DOHH2 (cell line): Measurements from ENCODE around the gene C4orf50.

Source experiments
- H3F3A ChIP-seq: fragments of 200-600 bp; sonication (generic), shearing (Covaris generic); 2 replicates; pipeline ENCODE4 v1.6.0; 2016; ENCODE audit warnings: antibody characterized with exemption, mild to moderate bottlenecking; ENCODE audit not compliant: control insufficient read depth, insufficient read depth
- H3K27ac ChIP-seq: fragments of 200-600 bp; sonication (generic); 2 replicates; pipeline ENCODE4 v1.5.1; 2014; ENCODE audit warnings: low read depth, mild to moderate bottlenecking, low read length, moderate library complexity
- H3K27me3 ChIP-seq: fragments of 200-600 bp; sonication (generic); 2 replicates; pipeline ENCODE4 v1.6.1; 2014; ENCODE audit warnings: mild to moderate bottlenecking, low read length, mixed read lengths; ENCODE audit not compliant: control insufficient read depth
- H3K36me3 ChIP-seq: fragments of 200-600 bp; sonication (generic); 2 replicates; pipeline ENCODE4 v1.6.1; 2014; ENCODE audit warnings: mild to moderate bottlenecking, low read length, moderate library complexity, mixed read lengths; ENCODE audit not compliant: control insufficient read depth
- H3K4me1 ChIP-seq: fragments of 200-600 bp; sonication (generic); 2 replicates; pipeline ENCODE4 v1.6.1; 2014; ENCODE audit warnings: mild to moderate bottlenecking, low read length, mixed read lengths; ENCODE audit not compliant: control insufficient read depth
- H3K4me2 ChIP-seq: fragments of 200-600 bp; sonication (generic); 2 replicates; pipeline ENCODE4 v1.6.0; 2014; ENCODE audit warnings: mild to moderate bottlenecking, low read length, moderate library complexity
- H3K4me3 ChIP-seq: fragments of 200-600 bp; sonication (generic); 2 replicates; pipeline ENCODE4 v1.5.1; 2014; ENCODE audit warnings: mild to moderate bottlenecking, low read length, mixed read lengths
- H3K79me2 ChIP-seq: fragments of 200-600 bp; sonication (generic); 2 replicates; pipeline ENCODE4 v1.6.1; 2014; ENCODE audit warnings: mild to moderate bottlenecking, low read length, mixed read lengths; ENCODE audit not compliant: control insufficient read depth
- H3K9me2 ChIP-seq: fragments of 200-600 bp; sonication (generic); replicated peaks from 2 replicates; pipeline ENCODE4 v1.6.1; 2014; ENCODE audit warnings: mild to moderate bottlenecking, low read length, mixed read lengths; ENCODE audit not compliant: control insufficient read depth
- H3K9me3 ChIP-seq: fragments of 200-600 bp; sonication (generic); 2 replicates; pipeline ENCODE4 v1.6.1; 2014; ENCODE audit warnings: antibody characterized with exemption, low read length, mixed read lengths; ENCODE audit not compliant: control insufficient read depth, insufficient read depth
- H4K20me1 ChIP-seq: fragments of 200-600 bp; sonication (generic); 2 replicates; pipeline ENCODE4 v1.6.0; 2014; ENCODE audit warnings: low read depth, mild to moderate bottlenecking, antibody characterized with exemption, low read length, moderate library complexity; ENCODE audit not compliant: control insufficient read depth, insufficient read depth
- EZH2phosphoT487 ChIP-seq: fragments of 200-600 bp; sonication (generic); IDR thresholded peaks from 2 replicates; pipeline ENCODE4 v1.6.1; 2017; ENCODE audit warnings: borderline replicate concordance, mild to moderate bottlenecking, antibody characterized with exemption, low read length, moderate library complexity, mixed read lengths
- TF ChIP-seq, protein P1 (sequence below): fragments of 200-600 bp; sonication (generic); IDR thresholded peaks from one replicate; pipeline ENCODE4 v1.5.1; 2014; ENCODE audit warnings: antibody characterized with exemption, mild to moderate bottlenecking, low read depth, low read length; ENCODE audit not compliant: poor library complexity, severe bottlenecking

C4orf50 gene

DNA sequence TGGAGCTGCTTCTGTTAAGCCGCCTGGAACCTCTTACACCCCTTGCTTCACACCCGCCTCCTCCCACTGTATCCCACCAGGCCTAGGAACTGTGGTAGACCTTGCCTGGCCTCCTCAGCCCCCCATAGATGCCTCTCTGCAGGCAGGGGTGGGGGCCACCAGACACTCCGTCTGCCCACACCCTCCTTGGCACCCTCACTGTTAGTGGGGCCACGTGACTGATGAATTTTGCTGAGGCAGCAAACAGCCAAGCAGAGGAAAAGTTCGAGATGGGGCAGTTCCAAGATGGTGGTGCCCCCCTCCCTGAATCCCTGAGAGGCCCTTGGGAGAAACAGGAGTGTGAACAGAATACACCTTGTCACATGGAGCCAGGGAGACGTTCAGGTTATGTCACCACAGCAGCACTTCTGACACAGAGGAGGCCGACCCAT lies 41.2 kb upstream of the C4orf50 start:
- Histone ChIP-seq H3F3A (no peaks in the 10 kb centered on the region), H3K36me3 (no peaks in the 10 kb centered on the region), H4K20me1 (no peaks in the 10 kb centered on the region), H3K9me2 (no peaks in the 10 kb centered on the region), H3K79me2 (no peaks in the 10 kb centered on the region), H3K4me1 (no peaks in the 10 kb centered on the region), H3K4me2 (no peak overlapping the region), H3K4me3 (no peak overlapping the region), H3K27me3 (no peaks in the 10 kb centered on the region), H3K9me3 (peaks cover 31% of the 10 kb centered on the region), H3K27ac (no peak overlapping the region)
- TF ChIP-seq EZH2phosphoT487, result no peak
- TF ChIP-seq, protein P1, sequence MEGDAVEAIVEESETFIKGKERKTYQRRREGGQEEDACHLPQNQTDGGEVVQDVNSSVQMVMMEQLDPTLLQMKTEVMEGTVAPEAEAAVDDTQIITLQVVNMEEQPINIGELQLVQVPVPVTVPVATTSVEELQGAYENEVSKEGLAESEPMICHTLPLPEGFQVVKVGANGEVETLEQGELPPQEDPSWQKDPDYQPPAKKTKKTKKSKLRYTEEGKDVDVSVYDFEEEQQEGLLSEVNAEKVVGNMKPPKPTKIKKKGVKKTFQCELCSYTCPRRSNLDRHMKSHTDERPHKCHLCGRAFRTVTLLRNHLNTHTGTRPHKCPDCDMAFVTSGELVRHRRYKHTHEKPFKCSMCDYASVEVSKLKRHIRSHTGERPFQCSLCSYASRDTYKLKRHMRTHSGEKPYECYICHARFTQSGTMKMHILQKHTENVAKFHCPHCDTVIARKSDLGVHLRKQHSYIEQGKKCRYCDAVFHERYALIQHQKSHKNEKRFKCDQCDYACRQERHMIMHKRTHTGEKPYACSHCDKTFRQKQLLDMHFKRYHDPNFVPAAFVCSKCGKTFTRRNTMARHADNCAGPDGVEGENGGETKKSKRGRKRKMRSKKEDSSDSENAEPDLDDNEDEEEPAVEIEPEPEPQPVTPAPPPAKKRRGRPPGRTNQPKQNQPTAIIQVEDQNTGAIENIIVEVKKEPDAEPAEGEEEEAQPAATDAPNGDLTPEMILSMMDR, result no peak

DNA sequence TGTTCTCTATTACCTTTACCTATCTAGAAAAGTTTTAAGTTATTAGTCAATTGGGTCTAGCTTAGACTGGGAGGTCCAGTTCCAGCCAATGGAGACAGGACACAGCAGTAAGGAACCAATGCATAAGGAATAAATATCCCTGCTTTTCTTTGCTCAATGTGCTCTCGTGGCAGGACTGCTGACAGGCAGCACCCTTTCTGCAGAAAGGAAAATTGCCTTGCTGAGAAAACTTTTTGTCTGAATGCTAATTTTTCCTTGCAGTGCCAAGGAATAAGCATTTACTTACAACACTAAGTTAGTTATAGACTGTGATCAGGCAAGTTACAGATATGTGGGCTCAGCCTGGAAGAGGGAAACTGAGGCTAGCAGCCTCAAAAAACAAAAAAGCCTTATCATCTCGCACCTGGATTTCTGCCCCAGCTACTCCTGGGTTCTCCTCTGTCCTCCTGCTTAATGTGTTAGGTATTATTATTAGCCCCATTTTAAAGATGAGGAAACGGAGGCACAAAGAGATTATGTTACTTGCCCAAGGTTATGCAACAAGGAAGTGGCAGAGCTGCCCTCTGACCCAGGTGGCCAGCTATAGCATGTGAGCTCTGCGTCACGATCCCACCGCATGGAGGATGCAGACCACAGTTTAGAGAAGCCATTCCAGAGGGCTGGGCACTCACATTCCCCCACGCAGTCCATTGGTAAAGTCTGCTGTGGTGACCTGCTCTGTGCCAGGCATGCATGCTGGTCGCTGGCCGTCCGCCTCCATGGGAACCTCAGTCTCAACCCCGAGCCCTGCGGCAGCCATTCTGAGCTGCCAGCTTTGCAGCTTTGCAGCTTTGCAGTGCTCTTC lies 40.5 kb upstream of the C4orf50 start:
- no peaks in the 10 kb centered on the region for H3F3A ChIP-seq

DNA sequence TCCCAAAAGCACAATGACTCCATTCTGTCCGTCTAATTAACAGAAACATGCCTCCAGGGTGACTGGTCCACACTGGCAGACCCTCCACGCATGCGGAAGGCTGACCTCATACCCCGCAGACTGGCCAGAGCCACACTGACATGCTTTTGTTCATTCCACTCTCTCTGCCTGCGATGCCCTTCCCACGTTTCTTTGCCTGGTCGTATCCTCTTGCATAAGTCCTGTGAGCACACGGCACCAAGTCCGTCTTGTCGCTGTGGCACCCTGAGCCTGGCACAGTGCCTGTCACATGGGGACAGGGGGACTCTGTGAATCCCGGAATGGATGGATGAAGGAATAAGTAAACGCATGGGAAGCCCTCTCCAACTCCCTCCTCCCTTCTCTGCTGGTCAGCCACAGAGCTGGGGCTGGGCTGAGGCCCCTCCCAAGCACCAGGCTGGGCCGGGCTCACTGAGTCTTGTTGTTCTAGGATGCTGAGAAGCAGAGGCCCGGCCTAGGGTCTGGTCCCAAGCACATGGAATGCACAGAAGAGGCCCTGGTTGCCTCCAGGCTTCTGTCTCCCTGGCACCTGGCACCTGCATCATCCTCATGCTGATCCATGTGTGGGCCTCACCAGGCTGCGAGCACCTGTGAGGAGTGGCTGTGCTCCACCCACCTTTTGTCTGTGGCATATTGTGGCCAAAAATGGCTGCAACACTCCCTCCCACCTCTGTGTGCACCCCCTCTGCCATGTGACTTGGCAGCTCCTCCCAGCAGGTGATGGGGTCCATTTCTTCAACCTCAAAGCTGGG lies 38.9 kb upstream of the C4orf50 start:
- no peaks in the 10 kb centered on the region for H3K79me2 ChIP-seq
- no peak for TF ChIP-seq EZH2phosphoT487
- TF ChIP-seq, protein P1, result no peak
- H3K36me3 ChIP-seq, result no peaks in the 10 kb centered on the region
- H3K4me3 ChIP-seq, result no peak overlapping the region
- no peaks in the 10 kb centered on the region for H3K4me1 ChIP-seq
- no peaks in the 10 kb centered on the region for H3F3A ChIP-seq
- peaks cover 31% of the 10 kb centered on the region for H3K9me3 ChIP-seq
- H3K4me2 ChIP-seq, result no peak overlapping the region
- H3K9me2 ChIP-seq, result no peaks in the 10 kb centered on the region
- no peak overlapping the region for H3K27ac ChIP-seq
- H4K20me1 ChIP-seq, result no peaks in the 10 kb centered on the region
- H3K27me3 ChIP-seq, result no peaks in the 10 kb centered on the region

More for the DNA sequence above, 40.5 kb upstream of the C4orf50 start:
- no peak overlapping the region for H3K27ac ChIP-seq
- H3K4me1 ChIP-seq, result no peaks in the 10 kb centered on the region
- no peaks in the 10 kb centered on the region for H4K20me1 ChIP-seq
- H3K4me3 ChIP-seq, result no peak overlapping the region
- peaks cover 31% of the 10 kb centered on the region for H3K9me3 ChIP-seq
- TF ChIP-seq EZH2phosphoT487, result no peak
- TF ChIP-seq, protein P1, result no peak
- no peaks in the 10 kb centered on the region for H3K36me3 ChIP-seq
- H3K27me3 ChIP-seq, result no peaks in the 10 kb centered on the region
- H3K79me2 ChIP-seq, result no peaks in the 10 kb centered on the region
- H3K9me2 ChIP-seq, result no peaks in the 10 kb centered on the region
- H3K4me2 ChIP-seq, result no peak overlapping the region
